NCI-H2029 treated with DMSO at 0.1 percent for 48 hours (cell line): Measurements from ENCODE around the gene GPLD1.
"Not testable (repeated sequence)": the region's sequence is repeated elsewhere in the genome, so short reads cannot be mapped to it uniquely, and the experiment has no call there.

Source experiments
- DNase-seq: peaks from one replicate; lab custom pipeline; 2025; lab: John Stamatoyannopoulos, UW

GPLD1 gene

DNA sequence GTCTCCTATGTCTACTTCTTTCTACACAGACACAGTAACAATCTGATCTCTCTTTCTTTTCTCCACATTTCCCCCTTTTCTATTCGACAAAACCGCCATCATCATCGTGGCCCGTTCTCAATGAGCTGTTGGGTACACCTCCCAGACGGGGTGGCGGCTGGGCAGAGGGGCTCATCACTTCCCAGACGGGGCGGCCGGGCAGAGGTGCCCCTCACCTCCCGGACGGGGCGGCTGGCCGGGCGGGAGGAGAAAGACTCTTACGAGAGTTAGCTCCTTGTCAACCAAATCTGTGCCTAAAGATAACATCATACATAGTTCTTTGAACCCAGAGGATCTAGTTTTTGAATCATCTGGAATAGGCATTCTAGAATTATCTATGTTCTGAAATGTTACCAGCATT is 74.8 kb downstream of the GPLD1 start:
- DNase-seq: not testable (repeated sequence)

DNA sequence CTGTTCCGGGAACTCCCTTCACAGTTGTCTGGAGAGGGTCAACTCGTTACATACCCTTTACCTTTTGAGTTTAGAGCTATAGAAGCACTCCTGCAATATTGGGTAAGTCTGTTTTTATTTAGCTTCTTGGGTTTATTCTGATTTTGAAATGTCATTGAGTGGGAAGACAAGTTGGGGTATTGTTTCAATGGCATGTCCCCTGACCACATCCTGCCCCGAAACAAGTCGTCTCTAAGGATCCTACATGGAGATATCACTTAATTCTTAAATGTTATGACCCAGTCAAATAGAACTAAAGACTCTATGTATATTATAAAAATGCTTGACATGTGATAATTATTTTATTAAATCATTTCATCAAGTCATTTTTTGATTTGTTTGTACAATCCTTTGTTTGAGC is 77.1 kb downstream of the GPLD1 start:
- DNase-seq: no peak

DNA sequence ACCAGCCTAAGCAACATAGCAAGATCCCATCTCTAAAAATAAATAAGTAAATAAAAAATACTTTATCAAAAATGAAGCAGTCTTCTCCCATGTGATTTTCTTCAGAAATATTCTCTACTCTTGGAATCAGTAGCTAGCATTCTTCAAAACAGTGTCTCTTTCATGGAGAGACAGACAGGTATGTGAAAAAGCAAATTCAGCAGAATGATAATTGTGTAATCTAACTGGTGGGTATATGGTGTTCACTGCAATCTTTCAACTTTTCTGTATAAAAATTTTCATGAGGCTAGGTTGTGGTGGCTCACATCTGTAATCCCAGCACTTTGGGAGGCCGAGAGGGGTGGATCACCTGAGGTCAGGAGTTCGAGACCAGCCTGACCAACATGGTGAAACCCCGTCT is 78.8 kb downstream of the GPLD1 start:
- DNase-seq: no peak

DNA sequence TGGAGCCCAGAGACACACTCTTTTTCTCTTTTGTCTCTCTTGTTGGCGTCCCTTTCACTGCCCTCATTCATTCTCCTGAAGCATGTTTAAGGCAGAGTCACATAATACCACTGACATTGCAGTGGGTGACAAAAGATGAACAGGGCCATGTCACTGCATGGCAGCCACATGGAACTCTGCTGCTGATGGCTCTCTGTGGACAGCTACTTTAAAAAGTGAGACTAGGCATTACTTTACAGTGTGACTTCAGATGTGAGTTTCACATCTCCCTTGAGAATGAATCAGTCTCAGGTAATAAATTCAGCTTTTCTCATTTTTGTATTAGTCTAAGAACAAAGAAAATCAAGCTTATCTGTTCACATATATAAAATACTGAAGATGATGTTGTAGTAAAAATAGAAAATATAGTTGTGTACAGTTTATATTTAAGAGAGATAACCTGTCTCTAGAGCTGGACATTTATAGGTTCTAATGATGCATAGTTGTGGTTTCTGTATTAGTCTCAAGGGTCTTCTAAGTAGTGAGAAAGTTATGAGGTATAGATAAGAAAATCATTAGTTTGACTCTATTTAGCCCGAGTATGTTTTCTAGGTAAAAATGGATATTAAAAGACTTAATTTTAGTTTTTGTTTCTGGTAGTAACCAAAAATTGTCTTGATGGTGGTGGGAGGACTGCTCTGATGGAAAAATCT is 80.5 kb downstream of the GPLD1 start:
- DNase-seq: no peak

DNA sequence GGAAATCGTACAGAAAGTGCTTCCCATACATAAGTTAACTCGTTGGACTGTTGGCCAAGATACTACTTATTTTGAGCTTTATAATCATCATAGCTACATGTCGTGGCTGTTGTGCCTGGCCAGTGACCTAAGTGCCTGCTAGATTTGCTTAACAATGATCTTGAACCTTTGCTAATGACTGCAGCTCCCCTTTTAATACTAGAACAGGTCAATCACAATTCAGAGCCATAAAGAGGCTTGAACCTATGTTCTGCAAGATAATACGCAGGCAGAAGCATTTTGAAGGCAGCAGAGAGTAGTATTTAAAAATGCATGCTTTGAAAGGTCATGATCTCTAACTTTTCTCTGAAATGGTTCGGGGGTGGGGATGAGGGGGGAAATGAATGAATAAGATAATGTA is 84.1 kb downstream of the GPLD1 start:
- no peak for DNase-seq

DNA sequence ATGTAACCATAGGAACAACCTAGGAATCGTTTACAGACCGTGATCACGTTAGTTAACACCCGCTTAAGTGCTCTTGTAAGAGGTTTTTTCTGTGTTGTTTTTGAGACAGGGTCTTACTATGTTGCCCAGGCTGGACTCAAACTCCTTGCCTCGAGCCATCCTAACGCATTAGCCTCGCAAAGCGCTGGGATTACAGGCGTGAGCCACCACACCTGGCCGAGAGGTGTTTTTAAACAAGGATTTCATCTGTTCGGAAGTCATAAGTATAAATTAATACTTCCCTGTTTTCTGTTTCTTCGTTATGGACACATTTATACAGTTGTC is 85.9 kb downstream of the GPLD1 start:
- DNase-seq: peak; percentile 32

DNA sequence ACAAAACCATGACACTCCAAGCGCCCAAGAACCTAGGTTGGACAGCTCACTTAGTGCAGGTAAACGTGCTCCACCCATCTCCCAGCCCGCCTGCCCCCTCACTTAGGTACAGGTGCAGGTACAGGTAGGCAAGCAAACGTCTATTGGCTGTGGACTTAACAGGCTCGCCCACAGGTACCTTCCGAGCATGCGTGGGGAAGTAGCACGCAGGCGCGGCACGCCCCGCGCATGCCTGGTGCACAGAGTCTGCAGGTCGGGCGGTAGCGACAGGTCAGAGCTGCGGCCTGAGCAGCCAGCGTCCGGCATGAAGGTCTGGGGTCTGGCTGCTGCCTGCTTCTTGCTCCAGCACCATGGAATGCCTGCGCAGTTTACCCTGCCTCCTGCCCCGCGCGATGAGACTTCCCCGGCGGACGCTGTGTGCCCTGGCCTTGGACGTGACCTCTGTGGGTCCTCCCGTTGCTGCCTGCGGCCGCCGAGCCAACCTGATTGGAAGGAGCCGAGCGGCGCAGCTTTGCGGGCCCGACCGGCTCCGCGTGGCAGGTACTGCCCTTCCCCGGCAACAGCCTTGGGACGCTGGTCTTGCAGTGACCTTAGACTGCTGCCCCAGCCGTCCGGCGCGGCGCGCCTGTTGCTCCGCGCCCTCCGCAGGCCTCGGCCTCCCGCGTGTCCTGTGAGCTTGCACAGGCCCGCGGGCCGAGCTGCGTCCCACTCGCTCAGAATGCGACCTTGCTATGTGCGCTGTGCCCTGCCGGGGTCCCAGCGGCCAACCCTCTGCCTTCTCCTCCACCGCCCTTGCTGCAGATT is 86.5 kb downstream of the GPLD1 start, which contains the start of gene MRS2:
TSS of gene MRS2 (plus strand) at position 240 of the 804 bp plus-strand sequence. CDS start at position 351, 111 bp downstream.
- DNase-seq: peak; percentile 98

DNA sequence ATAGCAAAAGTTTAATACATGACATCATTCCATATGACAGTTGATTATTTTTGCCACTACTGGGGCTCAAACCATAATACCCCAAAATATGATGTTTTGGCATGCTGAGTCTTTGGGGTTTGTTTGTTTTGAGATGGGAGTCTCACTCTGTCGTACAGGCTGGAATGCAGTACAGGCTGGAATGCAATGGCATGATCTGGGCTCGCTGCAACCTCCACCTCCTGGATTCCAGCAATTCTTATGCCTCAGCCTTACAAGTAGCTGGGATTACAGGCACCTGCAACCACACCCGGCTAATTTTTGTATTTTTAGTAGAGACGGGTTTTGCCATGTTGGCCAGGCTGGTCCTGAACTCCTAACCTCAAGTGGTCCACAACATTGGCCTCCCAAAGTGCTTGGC is 87.9 kb downstream of the GPLD1 start:
- no peak for DNase-seq

DNA sequence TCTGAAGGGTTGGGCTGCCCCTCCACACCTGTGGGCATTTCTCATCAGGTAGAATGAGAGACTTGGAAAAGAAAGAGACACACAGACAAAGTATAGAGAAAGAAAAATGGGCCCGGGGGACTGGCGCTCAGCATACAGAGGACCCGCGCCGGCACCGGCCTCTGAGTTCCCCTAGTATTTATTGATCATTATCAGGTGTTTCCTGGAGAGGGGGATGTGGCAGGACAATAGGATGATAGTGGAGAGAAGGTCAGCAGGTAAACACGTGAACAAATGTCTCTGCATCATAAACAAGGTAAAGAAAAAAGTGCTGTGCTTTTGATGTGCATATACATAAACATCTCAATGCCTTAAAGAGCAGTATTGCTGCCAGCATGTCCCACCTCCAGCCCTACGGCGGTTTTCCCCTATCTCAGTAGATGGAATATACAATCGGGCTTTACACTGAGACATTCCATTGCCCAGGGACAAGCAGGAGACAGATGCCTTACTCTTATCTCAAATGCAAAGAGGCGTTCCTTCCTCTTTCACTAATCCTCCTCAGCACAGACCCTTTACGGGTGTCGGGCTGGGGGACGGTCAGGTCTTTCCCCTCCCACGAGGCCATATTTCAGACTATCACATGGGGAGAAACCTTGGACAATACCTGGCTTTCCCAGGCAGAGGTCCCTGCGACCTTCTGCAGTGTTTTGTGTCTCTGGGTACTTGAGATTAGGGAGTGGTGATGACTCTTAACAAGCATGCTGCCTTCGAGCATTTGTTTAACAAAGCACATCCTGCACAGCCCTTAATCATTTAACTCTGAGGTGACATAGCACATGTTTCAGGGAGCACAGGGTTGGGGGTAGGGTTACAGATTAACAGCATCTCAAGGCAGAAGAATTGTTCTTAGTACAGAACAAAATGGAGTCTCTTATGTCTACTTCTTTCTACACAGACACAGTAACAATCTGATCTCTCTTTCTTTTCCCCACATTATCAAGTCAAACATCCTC is 89.0 kb downstream of the GPLD1 start:
- not testable (repeated sequence) for DNase-seq

DNA sequence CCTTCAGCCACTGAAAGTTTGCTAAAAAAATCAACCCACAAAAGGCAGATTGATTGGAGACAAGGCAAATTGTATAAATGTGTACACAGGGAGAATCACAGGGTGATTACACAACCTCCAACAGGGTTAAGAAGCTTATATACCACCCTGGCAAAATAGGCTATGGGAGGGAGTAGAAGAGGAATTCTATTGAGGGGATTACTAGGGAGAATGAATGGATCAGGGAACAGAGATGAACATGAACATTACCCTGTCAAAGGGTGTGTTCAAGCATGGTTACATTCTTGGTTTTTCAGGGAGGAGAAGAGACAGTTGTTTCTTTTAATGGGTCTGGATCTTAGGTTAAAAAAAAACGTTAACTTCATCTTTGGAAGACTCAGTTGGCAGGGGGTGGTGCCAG is 91.7 kb downstream of the GPLD1 start:
- no peak for DNase-seq

DNA sequence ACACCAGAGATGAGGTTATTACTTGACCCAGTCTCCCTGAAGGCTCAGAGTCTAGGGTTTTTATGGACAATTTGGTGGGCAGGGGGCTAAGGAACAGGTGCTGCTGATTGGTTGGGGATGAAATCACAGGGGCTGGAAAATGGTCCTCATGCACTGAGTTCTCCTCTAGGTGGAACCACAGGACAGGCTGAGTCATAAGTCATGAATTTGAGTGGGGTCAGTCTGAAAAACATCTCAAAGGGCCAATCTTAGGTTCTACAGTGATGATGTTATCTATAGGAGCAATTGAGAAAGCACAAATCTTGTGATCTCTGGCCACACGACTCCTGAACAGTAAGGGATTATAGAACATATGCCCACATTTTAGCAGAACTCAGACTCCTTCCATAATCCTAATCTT is 92.6 kb downstream of the GPLD1 start:
- DNase-seq: no peak

DNA sequence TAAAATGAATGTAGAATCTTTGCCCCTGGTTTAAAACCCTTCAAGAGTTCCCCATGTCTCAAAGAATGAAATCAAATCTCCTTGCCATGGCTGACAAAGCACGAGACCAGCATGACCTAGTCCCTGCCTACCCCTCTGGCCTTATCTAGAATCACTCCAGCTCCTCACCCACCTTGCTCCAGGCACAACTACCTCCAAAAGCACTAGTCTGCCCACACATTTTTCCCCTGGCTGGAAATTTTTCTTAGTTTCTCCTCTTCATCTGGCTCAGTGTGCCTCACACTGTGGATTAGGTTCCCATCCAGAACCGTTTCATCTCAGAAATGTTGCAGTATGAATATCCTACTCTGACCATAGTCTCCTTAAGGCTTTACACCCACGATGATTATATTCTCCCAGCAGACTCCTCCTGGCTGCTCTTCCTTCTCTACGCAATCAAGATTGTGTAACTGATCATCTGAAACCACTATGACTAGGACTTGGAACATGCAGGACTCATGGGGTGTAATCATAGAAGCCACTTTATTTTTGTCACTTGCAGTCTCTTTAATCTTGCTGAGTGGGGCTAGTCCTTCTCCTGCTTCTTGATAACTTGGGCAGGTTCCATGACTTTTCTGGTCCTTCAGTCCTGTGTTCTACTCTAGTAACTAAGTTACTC is 94.5 kb downstream of the GPLD1 start:
- no peak for DNase-seq

DNA sequence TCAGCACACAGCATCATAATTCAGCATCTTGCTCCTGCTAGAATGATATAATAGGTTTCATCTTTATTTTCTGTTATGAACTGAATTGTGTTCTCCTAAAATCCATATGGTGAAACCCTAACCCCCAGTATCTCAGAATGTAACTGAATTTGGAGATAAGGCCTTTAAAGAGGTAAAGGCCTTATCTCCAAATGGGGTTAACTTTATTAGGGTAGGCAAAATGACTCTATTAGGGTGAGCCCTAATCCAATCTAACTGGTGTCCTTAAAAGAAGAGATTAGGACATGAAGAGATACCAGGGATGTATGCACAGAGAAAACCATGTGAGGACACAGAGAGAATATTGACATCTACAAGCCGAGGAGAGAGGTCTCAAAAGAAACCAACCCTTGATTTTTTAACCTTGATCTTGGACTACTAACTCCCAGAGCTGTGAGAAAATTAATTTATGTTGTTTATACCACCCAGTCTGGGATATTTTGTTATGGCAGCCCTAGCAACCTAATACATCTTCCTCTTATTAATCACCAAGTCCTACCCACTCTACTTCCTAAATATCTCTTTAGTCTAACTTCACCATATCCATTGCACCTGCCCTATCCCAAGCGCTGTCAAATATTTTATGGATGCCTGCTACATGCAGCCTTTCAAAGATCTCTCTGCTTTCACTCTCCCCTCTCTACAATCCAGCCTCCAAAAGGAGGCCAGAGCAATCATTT is 95.2 kb downstream of the GPLD1 start:
- no peak for DNase-seq

DNA sequence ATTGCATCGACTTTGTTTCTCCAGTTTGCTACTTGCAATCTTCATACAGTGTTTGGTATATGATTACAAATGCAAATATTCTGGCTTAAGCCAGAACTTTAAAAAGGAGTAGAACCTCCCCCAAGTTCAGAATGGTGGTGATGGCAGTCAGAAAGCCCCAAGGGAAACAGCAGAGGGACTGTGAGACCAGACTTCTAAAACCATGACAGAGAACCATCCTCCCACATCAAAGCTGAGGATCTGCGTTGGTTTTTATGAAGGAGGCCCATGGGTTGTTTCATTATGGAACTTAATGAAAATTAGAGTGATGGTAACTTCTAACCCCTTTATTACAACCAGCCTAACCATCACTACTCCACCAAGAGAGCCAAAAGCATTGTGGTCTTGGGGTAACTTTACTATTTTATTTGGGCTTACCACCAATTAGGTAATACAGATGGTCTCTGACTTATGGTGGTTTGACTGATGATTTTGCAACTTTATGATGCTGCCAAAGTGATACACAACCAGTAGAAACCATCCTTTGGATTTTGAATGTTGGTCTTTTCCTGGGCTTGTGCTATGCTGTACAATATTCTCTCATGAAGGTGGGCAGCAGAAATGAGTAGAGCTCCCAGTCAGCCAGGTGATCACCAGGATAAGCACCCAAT is 97.5 kb downstream of the GPLD1 start:
- DNase-seq: no peak

DNA sequence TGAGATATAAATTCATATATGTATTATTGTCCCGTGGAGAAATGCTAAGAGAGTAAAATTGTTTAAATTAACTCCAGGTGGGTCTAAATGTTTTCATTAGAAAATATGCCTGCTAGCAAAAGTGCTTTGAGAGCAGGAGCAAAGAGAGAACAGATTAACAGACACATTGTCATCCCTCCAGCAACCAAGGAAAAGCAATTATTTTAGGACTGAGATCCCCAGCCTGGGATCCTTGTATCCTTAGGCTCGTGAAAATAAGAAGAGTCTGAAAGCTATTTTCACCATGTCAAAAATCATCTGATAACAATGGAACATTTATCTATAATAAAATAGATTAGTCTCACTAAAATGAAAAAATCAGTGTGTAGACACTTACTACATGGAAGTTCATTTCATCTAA is 98.2 kb downstream of the GPLD1 start:
- DNase-seq: no peak

DNA sequence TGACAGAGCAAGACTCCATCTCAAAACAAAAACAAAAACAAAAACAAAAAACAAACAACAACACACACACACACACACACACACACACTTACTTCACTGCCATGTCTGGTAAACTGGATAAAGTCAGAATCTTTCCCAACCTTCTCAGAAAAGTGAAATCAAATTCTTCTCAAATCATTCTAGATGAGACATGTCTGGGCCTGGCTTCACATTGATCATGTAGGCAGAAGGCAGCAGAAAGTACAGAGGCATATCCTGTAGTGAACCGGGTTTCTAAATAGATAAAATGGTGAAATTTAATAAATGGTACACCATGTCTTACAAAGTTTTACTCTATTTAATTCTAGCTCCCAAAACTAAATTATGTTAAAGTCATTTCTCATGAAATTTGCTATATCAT is 101.6 kb downstream of the GPLD1 start:
- no peak for DNase-seq

DNA sequence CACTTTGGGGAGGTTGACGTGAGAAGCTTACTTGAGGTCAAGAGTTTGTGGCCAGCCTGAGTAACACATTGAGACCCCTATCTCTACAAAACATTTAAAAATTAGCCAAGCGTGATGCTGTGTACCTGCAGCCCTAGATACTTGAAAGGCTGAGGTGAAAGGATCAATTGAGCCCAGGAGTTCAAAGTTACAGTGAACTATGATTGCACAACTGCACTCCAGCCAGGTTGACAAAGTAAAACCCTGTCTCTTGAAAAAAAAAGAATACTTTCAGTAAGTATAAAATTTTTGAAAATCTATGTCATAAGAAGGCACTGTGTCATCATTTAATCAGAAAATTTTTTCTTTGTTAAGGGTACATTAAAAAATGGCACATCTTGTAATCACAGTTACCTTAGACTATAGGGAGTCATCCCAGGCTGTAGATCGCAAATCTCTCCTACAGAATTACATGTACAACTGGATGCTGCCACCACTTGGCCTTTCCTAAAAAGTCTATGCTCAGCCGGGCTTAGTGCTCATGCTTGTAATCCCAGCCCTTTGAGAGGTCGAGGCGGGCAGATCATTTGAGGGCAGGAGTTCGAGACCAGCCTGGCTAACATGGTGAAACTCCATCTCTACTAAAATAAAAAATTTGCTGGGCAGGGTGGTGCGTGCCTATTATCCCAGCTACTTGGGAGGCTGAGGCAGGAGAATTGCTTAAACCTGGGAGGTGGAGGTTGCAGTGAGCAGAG is 103.7 kb downstream of the GPLD1 start:
- DNase-seq: no peak

DNA sequence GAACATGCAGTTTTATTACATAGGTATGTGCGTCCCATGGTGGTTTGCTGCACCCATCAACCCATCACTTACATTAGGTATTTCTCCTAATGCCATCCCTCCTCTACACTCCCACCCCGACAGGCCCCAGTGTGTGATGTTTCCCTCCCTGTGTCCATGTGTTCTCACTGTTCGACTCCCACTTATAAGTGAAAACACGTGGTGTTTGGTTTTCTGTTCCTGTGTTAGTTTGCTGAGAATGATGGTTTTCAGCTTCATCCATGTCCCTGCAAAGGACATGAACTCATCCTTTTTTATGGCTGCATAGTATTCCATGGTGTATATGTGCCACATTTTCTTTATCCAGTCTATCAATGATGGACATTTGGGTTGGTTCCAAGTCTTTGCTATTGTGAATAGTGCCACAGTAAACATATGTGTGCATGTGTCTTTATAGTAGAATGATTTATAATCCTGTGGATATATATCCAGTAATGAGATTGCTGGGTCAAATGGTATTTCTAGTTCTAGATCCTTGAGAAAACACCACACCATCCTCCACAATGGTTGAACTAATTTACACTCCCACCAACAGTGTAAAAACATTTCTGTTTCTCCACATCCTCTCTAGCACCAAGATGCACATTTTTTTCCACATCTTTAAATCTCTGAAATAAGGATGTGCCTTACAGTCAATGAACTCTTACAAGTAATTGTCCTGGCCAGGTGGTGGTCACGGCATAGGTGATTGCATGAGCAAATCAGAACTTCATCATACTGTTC is 104.8 kb downstream of the GPLD1 start:
- DNase-seq: not testable (repeated sequence)

DNA sequence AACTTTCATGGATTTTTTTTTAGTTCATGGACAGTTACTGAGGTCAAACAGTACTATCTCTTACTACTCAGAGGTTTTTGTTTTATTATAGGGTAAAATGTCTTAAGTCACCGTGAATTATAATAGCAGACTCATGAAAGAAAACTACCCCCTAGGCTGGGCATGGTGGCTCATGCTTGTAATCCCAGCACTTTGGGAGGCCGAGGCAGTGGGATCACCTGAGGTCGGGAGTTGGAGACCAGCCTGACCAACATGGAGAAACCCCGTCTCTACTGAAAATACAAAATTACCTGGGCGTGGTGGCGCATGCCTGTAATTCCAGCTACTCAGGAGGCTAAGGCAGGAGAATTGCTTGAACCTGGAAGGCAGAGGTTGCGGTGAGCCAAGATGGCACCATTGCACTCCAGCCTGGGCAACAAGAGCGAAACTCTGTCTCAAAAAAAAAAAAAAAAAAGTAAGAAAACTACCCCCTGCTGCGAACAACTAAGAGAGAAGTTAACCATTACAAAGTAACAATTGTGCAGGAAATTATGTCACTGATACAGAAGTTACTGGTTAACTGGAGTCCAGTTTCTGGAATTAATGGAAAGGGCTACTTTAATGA is 106.4 kb downstream of the GPLD1 start:
- DNase-seq: not testable (repeated sequence)
